GM19328 (cell line): ENCODE results near the gene HOXC6.
"Not testable (repeated sequence)": the region's sequence is repeated elsewhere in the genome, so short reads cannot be mapped to it uniquely, and the experiment has no call there.

Experiments used
- ATAC-seq: cut with Tn5 transposase; IDR thresholded peaks from one replicate; pipeline ENCODE4 v1.9.1; 2021; ENCODE audit warnings: mild to moderate bottlenecking, moderate library complexity; ENCODE audit not compliant: unreplicated experiment

The HOXC6 gene

GRCh38 chr12:54077843-54078242 lies 49.6 kb downstream of the HOXC6 start:
- not testable (repeated sequence) for ATAC-seq

GRCh38 chr12:54079115-54079514 lies 50.9 kb downstream of the HOXC6 start:
- ATAC-seq, result not testable (repeated sequence)
